GM21723 (cell line): Measurements from ENCODE around the gene TPCN2.
"Not testable (repeated sequence)": the region's sequence is repeated elsewhere in the genome, so short reads cannot be mapped to it uniquely, and the experiment has no call there.

Experiments
- ATAC-seq: cut with Tn5 transposase; IDR thresholded peaks from one replicate; pipeline ENCODE4 v1.9.1; 2021; ENCODE audit warnings: mild to moderate bottlenecking, moderate library complexity; ENCODE audit not compliant: unreplicated experiment

TPCN2 gene

DNA sequence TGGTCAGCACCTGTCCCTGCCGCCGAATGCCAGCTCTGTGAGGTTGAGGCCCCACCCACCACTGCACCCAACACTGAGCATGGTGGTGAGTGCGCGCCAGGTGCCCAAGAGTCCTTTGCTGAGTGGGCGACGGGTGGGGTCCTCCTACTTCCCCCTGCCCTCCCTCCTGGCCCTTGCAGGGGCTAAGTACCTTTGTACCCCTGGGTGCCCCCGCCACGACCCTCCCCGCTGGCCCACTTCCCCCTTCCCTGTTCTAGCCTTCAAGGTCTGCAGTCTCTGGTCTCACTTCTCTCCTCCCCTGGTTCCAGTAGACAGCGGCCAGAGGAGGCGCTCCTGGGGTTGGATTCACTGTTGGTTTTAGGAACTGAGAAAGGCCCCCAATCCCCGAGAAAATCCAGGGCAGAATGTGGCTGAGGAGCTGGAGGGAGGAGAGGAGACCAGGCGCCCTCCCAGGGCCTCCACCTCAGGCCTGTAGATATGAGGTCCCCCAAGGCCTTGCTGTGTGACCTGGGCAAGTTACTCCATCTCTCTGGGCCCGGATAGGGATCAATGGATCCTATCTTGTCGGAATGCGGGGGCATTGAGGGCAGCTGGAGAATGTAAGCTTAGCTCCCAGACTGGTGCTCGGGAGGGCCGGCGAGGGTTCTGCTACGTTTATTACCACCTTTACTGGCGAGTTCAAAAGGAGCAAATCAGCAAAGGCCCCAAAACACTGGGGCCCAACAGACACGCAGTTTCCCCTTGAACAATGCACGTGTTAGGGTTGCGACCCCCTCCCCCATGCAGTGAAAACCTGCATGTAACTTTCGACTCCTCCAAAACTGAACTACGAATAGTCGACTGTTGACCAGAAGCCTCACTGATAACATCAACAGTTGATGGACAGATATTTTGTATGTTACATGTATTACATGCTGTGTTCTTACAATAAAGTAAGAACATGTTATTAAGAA, 75.1 kb downstream of the TPCN2 start:
- no peak for ATAC-seq

GRCh38 chr11:69125861-69126260, 77.1 kb downstream of the TPCN2 start:
- no peak for ATAC-seq

GRCh38 chr11:69126286-69126685, 77.6 kb downstream of the TPCN2 start:
- no peak for ATAC-seq

GRCh38 chr11:69127081-69127850, 78.5 kb downstream of the TPCN2 start:
- ATAC-seq: no peak

- ATAC-seq: no peak
These were observed 79.2 kb downstream of the TPCN2 start for GRCh38 chr11:69127884-69128283.

- no peak for ATAC-seq
These were observed 80.3 kb downstream of the TPCN2 start for GRCh38 chr11:69129053-69129452.

DNA sequence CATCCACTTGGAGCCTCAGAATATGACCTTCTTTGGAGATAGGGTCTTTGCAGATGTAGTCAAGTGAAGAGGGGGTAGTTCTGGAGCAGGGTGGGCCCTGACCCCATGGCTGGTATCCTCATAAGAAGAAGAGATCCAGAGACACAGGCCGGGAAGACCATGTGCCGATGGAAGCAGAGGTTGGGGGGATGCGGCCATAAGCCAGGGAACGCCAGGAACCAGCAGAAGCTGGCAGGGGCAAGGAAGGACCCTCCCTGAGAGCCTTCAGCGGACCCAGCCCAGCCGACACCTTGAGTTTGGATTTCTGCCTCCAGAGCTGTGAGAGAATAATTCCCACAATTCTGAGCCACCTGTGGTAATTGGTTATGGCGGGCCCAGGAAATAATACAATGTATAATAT, 80.9 kb downstream of the TPCN2 start:
- ATAC-seq: no peak

DNA sequence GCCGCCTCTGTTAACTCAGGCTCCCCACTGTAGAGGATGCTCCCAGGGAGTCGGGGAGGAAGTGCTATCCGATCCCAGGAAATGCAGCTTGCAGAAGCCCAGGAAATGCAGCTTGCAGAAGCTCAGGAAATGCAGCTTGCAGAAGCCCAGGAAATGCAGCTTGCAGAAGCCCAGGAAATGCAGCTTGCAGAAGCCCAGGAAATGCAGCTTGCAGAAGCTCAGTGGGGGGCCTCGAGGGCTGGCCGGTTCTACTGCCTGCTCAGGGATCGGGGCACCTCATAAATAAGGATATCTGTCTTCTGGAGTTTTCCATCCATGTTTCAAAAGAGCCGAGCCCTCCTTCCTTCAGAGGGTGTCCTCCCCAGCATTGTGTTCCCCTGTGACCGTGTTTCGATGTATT, 81.9 kb downstream of the TPCN2 start:
- no peak for ATAC-seq

GRCh38 chr11:69131121-69131566, 82.4 kb downstream of the TPCN2 start:
- no peak for ATAC-seq

GRCh38 chr11:69131644-69132300, 83.0 kb downstream of the TPCN2 start:
- ATAC-seq: no peak

GRCh38 chr11:69132301-69132670, 83.6 kb downstream of the TPCN2 start:
- ATAC-seq: no peak

DNA sequence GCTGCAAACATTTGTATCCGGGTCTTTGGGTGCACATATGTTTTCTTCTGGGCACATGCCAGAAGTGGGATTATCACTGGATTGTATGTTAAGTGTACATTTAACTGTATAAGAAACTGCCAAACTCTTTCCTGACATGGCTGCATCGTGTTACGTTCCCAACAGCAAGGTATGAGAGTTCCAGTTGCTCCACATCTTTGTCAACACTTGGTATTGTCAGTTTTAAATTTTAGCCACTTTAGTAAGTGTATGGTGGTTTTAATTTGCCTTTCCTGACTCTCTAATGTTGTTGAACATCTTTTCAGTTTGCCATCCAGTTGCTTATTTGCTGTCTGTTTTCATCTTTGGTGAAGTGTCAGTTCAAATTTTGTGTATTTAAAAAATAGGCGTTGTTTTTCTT, 84.5 kb downstream of the TPCN2 start:
- ATAC-seq: no peak

- not testable (repeated sequence) for ATAC-seq
These were observed 85.5 kb downstream of the TPCN2 start for GRCh38 chr11:69134182-69134581.

DNA sequence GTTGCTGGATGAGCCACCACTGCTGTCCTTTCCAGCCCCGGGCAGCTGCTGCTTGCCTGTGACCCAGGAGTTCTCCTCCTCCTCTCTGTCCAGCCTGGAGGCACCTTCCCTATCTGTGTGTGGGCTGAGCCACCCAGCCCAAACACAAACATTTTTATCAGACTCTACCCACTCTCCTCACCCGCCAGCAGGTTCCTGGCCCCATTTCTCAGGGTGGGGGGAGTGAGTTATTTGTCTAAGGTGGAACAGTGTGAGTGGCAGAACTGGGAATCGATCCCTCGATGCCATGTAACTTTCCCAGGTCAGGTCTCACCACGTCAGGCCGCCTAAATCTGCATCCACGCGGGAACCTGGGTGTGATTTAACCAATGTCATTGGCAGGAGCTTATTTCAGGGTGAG, 86.2 kb downstream of the TPCN2 start:
- no peak for ATAC-seq

DNA sequence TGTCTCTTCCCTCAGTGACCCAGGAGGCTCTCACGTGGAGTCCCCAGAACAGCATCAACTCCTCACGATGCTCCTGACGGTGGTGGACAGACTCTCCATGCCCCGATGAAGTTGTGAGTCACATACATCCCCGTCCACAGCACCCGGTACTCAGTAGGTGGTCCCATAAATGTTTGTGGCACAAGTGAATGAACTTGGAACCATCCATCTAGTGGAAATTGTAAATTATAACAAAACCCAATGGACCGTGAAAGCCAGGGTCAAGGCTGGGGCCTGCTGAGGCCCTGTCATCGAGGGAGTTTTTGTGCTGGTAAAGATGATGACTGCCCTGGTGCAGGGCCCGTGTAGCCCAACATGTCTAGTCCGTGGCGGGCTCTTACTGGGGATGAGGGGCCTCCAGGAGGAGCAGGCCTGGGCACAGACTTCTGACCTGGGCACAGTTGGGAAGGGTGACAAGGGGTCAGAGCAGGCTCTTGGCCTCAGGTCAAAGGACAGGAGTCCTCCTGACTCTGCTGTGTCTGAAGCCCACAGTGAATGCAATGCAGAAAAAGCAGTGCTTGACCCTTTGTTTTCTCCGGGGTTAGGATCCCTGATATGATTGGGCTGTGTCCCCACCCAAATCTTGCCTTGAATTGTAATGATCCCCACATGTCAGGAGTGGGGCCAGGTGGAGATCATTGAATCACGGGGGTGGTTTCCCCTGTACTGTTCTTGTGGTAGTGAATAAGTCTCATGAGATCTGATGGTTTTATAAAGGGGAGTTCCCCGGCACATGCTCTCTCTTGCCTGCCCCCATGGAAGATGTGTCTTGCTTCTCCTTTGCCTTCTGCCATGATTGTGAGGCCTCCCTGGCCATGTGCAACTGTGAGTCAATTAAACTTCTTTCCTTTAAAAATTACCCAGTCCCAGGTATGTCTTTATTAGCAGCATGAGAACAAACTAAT, 87.0 kb downstream of the TPCN2 start:
- no peak for ATAC-seq

DNA sequence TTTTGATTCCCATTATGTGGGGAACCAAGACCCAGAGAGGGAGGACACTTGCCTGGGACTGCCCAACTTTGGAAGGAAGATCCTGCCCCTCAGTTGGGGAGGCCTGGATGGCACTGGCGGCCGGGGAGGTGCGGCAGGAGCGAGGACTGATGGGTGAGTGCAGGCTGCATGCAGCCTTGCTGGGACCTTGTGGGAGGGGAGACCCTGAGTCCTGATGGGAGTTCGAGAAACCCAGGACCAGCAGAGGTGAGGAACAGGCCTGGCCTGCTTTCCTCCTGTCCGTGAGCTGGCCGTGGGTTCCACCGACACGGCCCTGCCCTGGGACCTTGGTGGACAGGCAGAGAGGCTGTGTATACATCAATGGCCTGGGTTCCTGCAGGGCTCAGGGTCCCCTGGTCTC, 87.7 kb downstream of the TPCN2 start:
- ATAC-seq: no peak

- no peak for ATAC-seq
These were observed 88.6 kb downstream of the TPCN2 start for GRCh38 chr11:69137151-69137844.

DNA sequence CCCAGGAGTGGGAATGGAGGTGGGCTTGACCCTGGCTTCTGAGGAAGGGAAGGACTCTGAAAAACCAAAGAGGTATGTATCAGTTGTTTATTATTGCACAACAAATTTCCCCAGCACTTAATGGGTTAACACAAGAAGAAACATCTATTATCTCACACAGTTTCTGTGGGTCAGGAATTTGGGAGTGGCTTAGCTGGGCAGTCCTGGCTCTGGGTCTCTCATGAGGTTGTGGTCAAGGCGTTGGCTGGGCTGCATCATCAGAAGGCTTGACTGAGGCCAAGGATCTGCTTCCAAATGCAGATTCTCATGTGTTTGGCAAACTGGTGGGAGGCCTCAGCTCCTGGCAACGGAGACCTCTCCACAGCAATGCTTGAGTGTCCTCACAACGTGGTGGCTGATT, 89.5 kb downstream of the TPCN2 start:
- no peak for ATAC-seq

- not testable (repeated sequence) for ATAC-seq
These were observed 91.4 kb downstream of the TPCN2 start for GRCh38 chr11:69140161-69140560.

DNA sequence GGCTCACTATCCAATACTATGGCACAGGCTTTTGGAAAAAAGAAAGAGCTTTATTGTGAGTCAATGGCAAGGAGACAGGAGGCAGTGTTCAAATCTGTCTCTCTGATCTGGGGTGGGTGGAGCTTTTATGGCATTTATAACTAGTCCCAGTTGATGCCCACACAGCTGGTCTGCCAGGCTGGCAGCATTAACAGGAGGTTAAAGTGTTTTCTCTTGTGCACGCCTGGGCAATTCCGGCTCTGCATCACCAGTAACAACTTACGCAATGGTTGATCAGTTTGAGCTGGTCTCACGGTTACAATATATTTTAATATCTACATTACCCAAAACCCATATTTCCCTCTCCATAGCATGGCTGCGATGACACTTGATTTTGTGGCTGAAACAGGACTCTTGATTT, 91.9 kb downstream of the TPCN2 start:
- no peak for ATAC-seq
